ENCODE results near the gene SMIM3.

DNA sequence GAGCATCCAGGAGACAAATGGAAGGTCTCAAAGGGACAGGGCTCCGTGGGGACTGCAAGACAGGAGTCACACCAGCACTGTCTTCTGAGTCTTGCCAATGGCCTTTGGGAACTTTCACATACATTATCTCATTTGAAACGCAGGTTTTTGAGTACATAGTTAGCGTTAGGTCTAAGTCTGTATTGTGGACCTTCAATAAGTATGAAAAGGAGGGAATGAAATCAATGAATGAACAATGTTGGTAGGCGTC, 19.3 kb upstream of the SMIM3 start:
- TF ChIP-seq, protein P1, sequence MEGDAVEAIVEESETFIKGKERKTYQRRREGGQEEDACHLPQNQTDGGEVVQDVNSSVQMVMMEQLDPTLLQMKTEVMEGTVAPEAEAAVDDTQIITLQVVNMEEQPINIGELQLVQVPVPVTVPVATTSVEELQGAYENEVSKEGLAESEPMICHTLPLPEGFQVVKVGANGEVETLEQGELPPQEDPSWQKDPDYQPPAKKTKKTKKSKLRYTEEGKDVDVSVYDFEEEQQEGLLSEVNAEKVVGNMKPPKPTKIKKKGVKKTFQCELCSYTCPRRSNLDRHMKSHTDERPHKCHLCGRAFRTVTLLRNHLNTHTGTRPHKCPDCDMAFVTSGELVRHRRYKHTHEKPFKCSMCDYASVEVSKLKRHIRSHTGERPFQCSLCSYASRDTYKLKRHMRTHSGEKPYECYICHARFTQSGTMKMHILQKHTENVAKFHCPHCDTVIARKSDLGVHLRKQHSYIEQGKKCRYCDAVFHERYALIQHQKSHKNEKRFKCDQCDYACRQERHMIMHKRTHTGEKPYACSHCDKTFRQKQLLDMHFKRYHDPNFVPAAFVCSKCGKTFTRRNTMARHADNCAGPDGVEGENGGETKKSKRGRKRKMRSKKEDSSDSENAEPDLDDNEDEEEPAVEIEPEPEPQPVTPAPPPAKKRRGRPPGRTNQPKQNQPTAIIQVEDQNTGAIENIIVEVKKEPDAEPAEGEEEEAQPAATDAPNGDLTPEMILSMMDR (IDR thresholded peaks at IDR 0.05): no peak
- TF ChIP-seq POLR2AphosphoS5 (IDR thresholded peaks at IDR 0.05; ENCODE audit: insufficient read depth in 1 of 2, low read depth in 1 of 2): no peak
